Fibroblast of skin of abdomen (primary cell): ENCODE results near the gene ARHGEF6.
"Not testable (repeated sequence)": the region's sequence is repeated elsewhere in the genome, so short reads cannot be mapped to it uniquely, and the experiment has no call there.

Experiments used
- DNase-seq: peaks from one replicate; pipeline ENCODE4 v3.0.0-alpha.2; 2013

ARHGEF6 gene

DNA sequence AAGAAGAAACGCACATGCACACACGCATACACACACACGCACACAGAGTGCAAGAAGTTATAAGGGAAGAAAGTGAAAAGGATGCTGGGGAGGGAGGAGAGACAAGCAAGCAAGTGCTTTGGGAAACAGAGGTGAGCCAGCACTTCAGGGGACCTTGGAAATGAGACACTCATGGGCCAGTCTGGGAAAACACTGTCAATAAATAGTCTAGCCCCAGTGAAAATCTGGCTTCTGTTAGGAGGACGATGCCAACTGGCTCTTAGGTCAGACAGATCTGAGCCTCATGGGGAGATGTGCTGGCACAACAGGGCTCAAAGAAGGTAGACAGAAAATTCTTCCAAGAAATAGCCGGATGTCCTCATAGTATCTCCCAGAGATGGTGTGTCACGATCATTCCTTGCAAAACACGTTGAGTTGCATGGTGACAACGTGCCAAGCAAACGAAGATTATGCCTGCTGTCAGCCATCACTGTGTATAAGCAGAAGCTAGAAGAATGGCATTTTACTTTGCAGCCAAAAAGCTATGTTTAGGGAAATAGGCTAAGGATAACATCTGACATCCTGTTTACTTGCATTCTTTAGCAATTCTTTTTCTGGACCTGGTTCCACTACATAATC is 557 bp upstream of the ARHGEF6 start:
- DNase-seq, result no peak

DNA sequence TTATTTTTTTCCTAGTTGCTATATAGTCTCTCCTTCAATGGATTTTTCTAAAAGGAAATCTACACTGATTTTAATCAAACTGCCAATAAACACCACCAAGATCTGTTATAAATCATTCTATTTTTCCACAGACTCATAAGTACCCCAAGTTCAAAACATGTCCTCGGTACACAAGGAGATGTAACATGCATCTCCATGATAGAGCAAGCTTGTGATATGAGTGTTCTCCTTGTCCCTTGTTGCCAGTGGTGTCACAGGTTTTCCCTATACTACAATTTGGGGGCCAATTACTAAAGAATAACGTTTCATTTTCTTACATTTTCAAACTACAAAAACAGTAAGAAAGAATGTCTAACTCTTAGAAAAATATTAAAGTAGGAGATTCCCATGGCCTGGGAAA is 491 bp downstream of the ARHGEF6 start:
- no peak for DNase-seq

DNA sequence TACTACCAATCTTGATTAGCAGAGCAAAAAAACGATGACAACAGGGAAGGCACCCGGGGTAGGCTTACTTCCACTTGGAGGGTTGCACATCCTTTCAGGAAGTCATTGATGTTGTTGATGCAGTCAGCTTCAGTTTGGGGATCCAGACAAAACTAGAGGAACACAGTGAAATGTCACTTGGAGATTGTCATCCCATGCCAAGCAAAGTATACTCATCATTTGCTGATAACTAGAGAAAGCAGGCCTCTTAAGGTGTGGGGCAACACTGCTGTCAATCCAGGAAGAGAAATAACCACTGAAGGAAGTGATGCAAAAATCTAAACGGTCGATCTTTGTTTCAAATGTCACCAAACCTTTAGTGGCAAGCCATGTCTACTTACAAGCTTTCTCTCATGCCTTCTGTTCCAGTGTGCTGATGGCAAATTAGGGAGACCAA is 1.4 kb downstream of the ARHGEF6 start:
- no peak for DNase-seq

DNA sequence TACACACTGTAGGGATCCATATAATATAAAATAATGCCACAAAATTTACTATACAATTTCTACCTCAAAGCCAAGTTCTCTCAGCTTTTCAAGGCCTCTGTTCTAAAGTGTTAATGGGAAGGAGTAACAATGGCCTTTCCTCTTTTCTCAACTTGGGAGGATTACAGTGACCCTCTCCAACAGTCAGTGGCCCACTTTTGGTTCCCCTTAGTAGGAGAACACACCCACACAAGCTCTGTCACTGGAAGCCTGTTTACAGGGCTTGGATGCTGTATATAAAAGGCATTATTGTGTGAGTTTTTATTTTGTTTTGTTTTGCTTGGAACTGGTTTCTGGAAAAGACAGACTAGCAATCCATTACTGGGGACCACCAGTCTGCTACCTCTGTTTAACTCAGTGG is 1.8 kb downstream of the ARHGEF6 start:
- no peak for DNase-seq

DNA sequence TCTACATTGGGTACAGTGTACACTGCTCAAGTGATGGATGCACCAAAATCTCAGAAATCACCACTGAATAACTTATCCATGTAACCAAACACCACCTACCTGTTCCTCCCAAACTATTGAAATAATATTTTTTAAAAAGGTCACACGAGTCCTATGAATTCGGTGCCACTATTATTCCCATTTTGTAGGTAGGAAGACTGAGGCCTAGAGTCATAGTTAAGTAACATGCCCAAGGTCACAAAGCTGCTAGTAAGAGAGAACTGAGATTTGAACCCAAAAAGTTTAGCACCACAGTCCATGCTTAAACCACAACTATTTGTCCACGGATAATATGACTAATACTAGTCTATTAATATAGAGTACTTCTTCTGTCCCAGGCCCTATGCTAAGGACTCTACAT is 2.7 kb downstream of the ARHGEF6 start:
- DNase-seq, result no peak

DNA sequence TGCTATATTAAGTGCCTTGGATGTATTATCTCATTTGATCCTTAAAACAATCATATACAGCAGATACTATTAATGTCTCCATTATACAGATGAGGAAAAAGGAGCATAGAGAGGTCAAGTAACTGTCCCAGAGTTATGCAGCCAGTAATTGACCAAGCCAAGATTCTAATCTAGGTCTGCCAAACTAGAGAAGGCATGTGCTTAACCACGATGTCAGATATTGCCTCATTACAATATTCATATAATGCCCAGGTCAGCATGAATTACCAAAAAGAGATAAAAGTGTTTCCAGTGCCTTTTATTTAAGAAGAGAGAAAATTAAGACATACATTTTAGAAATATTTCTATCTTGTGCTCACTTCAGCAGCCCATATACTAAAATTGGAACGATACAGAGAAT is 7.1 kb downstream of the ARHGEF6 start:
- no peak for DNase-seq

DNA sequence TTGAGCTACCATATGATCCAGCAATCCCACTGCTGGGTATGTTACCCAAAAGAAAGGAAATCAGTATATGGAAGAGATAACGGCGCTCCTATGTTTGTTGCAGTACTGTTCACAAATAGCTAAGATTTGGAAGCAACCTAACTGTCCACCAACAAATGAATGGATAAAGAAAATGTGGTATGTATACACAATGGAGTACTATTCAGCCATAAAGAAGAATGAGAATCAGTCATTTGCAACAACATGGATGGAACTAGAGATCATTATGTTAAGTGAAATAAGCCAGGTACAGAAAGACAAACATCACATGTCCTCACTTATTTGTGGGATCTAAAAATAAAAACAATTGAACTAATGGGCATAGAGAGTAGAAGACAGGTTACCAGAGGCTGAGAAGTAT is 8.9 kb downstream of the ARHGEF6 start:
- not testable (repeated sequence) for DNase-seq

DNA sequence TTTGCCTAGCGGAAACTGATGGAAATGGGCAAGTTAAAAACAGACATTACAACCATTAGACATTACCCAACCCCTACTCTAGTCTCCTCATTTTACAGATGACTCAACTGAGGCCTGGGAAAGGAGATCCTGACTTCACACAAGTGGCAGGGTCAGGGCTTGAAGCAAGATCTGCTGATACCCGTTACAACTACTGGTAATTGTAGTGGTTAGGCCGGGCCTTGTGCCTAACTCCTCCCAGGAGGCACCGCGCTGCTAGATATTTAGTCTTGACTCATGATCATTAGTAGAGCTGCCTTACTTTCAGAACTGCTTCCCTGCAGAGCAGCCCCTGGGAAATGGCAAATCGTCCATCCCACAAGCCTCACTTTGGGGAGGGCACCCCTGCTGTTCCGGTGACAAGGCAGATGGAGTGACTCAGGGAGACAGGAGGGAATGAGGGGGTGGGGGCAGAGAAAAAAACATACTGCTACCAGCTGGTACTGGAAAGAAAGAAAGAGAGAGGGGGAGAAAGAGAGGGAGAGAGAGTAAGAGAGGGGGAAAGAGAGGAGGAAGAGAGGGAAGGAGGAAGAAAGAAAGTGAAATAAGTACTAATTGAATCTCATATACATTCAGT is 12.2 kb downstream of the ARHGEF6 start:
- peak; percentile 84 for DNase-seq

DNA sequence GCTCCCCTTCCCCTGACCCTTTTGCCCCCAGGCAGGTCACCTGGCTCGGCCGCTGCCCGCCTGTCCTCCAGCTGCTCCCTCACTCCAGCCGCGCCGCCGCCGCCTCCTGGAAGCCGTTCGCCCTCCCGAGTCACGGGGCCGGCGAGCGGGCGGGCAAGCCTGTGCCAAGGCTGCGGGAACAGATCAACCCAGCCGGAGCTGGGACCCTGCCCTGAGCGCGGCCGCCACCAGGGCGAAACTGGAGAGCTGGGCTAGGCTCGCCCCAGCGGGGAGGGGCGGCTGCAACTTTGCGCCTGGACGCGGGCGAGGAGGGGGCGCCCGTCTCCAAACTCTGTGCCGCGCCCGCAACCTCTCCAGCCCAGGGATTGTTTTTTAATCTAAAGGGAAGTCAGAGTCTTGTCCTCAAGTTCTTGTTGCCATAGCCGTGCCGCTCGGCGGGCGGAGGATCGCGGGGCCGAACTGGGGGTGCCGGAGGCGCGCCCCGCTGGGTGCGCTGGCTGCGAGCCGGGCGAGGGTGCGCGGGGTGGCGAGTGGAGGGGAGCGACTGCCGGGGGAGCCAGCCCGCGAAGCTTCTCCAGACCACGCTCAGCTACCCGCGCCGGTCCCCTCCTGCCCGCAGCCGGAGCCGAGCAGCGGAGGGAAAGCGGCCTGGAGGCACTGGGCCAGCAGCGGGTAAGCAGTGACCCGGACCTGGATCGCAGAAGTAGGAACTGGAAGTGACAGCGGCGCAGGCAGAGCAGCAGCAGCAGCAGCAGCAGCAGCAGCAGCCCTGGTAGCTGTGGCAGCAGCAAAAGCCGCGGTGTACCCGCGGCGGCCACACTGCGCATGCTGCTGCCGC is 13.4 kb downstream of the ARHGEF6 start:
- DNase-seq, result peak; percentile 59

DNA sequence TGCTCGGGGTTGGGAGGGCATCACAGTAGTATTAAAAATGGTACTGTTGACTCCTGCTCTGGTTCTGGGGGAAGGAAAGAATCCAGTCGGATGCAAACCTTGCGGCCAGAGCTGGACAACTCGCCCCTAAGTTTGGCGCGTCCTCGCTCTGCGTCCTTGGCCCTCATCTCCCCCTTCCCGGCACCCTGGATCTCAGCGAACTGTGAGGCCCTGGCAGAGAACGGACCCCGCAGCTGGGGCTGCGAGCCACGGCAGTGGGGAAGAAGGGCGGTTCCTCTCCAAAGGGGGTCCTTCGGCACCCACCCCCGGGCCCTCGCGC is 14.0 kb downstream of the ARHGEF6 start:
- DNase-seq, result no peak

DNA sequence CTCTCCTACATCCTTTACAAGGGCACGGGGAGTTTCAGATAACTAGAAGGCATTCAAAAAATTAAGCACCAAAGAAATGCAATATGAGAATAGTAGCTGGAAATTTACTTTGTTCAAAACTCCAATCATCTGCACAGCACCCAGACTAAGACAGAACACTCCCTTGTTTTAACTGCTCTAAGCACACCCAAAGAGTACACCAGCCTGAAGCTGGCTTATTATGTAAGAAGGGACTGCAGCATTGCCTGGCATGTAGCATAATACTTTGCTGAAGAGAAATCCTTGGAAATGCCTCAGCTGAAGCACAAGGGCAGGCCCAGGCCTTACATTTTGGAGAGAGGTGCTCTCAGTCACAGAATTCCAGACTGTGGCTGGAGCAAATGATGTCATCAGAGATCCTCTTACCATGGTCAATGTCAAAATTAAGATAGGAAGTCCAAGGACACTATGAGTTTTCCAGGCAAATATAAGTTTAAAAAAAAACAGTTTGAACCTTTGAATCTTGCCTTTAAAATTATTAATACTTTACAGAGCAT is 14.8 kb downstream of the ARHGEF6 start:
- DNase-seq, result no peak

DNA sequence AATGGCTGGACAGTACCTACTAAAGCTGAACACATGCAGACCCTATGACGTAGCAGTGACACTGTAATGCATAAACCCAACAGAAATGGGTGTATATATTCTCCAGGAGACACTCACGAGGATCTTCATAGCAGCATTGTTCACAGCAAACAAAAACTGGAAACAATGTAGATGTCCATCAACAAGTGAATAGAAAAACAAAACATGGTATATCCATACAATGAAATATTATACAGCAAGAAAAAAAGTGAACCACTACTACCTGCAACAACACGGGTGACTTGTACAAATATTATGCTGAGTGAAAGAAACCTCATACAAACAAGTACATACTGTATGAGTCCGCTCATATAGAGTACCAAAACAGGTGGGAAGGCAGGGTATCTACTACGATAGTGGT is 16.5 kb downstream of the ARHGEF6 start:
- DNase-seq, result no peak

DNA sequence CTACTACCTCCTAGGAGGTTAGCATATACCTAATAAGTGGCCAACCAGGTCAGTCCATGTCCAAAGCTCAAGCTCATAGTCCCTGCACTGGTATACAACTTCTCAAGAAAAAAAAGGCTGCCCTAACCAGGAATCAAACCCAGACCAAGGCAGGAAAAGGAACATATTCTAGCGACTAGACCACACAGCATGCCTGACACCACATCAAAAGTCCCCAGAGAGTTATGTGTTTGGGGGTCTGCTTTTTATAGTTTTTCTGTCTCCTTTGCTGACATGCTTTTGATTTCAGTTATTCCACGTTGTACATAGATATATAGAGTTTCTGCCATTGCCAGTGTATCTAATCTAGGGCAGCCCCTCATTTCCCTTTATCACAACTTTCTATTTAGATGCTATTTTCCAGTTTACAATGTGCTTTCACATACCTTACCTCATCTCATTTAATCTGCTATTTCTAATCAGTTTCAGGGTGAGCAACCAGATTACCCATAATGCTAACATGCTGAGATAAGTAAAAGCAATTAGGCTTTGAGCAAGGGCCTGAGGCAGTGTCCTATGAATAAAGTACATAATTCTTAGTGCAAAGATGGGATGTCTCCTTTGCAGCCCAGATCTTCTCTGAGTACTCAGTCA is 17.8 kb downstream of the ARHGEF6 start:
- no peak for DNase-seq

DNA sequence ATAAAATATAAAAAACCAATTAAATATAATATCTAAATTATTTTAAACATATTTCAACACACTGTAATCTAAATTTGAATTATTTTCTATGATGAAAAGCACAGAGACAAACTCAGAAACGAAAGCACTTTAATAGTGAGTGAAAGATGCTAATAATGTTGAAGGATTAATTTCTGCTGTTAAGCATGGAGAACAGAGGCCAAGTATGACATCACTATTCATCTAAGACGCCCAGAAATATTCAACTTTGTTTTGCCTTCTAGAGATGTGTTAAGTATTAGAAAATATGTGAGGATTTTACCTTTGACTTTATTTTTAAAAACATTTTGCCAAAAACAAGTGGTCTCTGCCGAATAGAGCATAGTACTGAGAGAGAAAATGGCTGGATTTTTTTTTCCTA is 19.3 kb downstream of the ARHGEF6 start:
- no peak for DNase-seq

DNA sequence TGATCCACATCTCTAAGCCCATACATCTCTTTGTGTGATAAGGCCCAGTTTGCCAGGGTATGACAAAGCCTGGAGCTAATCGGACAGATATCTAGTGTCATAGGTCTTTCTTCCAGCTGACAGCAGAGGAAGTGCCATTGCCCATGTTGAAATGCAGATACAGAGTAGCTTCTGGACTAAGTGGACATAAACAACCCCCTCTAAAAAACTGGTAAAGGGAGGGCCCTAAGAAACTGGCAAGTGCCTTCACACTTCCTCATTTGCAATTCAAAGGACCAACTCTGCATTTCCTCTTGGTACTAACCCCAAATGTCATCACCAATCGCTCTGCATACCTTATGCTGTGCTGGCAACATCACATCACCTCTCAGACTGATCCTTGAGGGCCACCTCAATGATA is 20.8 kb downstream of the ARHGEF6 start:
- no peak for DNase-seq

DNA sequence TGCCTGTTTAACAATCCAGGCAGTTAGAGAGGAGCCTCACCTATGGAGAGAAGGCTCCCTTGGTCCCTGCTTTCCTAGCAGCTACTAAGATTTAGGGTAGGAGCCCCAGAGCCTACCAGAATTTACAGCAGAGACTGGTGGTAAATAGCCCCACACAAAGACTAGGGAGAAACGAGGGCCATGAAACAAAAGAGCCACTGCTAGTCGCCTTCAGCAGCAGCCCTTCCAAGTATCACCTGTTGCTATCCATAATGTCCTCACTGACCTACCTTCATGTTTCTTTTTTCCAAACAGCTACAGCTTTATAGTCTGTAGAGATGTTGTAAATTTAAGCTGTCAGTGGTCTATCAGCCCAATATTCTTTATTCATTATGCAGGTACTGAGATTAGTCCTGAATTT is 25.3 kb downstream of the ARHGEF6 start:
- DNase-seq, result no peak

DNA sequence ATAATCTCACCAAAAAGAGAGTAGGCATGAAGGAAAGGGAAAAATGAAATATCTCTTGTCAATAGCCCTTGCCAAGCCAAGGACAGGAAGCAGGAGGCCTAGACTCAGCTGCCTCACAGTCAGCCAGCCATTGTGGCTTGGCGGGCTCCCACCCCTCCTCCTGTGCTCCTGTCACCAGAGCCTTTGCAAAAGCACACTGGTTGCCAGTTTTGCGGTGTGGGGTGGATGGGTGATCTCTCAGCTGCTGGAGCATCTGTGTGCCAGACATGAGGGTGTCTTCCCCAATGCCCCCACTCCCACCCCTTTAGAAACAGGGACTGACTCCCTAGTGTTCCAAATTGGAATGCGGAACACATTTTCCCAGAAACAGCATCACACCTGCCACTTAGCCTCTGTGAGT is 26.1 kb downstream of the ARHGEF6 start:
- DNase-seq, result peak; percentile 34

DNA sequence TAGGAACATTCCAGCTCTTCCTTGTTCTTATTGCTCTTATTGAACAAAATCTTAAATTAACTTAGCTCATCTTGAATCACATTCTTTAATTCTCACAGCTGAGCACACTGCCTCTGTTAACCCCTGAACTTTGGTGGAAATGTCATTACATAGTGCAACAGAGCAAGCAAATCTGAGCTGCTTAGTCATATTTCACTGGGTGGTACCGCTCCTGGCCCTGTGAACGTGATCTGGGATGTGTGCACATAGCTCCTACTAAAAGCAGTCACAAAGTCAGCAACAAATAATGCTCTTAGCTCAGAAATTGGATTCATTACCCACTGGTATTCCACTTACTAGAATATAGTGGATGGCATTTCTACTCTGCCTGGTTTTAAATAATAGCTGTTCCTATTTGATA is 27.9 kb downstream of the ARHGEF6 start:
- peak; percentile 6 for DNase-seq

DNA sequence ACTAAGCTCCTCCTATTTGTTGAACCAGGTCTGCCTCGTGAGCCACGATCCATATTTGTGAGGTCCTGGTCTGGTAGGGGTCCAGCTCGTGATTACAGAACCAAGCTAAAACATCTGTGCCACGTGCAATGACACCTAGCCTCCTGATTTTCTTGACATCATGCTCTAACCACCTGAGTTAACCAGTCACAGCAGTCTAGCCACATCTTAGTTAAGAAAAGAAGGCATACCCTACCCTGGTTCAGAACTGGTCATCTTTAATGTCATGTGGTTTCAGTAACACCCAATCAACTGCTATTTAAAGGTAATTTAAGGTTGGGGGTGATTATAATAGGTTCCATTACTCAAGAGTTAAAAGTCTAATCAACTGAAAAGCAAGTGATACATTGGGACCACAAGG is 28.4 kb downstream of the ARHGEF6 start:
- DNase-seq, result no peak

DNA sequence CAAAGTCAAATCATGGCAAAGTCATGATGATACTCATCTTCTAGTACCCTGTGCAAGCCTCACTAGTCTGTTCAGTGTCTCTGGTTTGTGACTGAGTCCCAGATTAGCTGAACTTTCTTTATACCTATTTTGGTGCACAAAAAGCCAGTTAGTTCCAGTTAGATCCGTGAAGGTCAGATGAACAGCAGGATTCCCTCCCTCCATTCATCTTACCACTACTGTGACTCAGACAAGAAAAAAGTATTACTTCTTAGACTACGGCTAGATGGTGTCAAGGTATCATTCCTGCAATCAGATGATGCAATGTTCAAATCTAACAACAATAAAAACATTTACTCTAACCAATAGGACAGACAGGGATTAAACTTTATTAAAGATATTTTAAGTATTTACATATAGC is 30.4 kb downstream of the ARHGEF6 start:
- DNase-seq, result no peak

DNA sequence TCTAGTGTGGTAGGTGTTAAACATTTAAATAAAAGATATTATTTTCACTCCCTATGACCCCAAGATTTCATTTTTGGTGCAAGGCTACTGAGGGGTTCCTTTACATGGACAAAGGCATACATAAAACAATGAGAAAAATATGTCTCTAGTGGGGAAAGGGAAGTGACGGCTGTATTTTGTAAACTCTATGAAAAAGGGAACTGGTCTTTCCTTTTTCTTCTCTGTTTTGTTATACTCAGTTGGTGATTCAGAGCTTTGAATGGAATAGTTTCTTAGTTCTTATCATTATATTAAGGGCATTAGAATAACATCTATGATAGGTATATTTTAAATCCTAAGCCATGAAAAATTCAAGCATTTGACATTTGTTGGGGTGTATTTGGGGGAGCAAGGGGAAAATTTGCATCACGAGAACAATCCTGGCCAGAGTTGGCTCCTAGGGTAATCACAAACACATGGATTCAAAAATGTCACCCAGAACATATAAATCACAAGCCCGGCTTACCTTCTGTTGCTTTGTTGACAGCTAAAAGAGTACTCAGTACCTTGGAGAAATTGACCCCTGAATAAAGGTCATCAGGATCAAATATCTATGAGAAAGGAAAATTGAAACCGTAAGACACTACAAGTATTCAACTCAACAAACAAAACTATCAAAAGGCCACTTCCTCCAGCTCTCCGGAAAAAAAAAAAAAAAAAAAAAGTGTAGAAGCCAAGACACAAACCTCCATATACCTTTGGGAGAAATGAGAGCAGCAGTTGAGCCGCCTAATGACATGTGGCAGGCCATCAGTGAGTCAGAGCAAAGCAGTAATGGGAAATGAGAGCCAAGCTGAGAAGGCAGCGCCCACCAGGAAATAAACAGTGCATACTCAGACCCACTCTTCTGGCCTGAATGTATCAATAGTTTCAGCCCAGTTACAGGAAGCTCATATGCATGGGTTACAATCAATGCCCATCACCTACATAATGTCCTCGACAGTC is 33.4 kb downstream of the ARHGEF6 start:
- DNase-seq, result no peak
